Activated CD8-positive, alpha-beta memory T cell treated with anti-CD3 and anti-CD28 coated beads for 36 hours (primary cell): Measurements from ENCODE around the gene DHX15. TPM values are rescaled to one million over a fixed set of nuclear protein-coding genes. Genes with fewer than 3 reads are reported as not detected.

Source experiments
- CTCF ChIA-PET: fragments of 350-600 bp; sonication (Branson Sonifier 250); formaldehyde crosslinking; loops from one replicate; lab custom pipeline; 2021; ENCODE audit warnings: antibody characterized with exemption; lab: Charles Lee
- POLR2A ChIA-PET: fragments of 350-600 bp; sonication (Branson Sonifier 250); formaldehyde crosslinking; loops from one replicate; lab custom pipeline; 2021; ENCODE audit warnings: antibody characterized with exemption; lab: Charles Lee
- total RNA-seq, 2 experiments: library from RNA; stranded (reverse); gene quantifications; one replicate each; pipeline ENCODE4 v1.2.3, GENCODE V29; 2021

The DHX15 gene
- total RNA-seq, 2 experiments from 2014 or later = 222 to 226 TPM

GRCh38 chr4:24557026-24558025 is 27.0 kb downstream of the DHX15 start:
- CTCF ChIA-PET = interaction anchor here (0.7 kb wide), 1 partner anchor 16 kb away, joined by 3 read pairs; no protein-coding TSS in a partner anchor
- POLR2A ChIA-PET = no interaction called here

DNA sequence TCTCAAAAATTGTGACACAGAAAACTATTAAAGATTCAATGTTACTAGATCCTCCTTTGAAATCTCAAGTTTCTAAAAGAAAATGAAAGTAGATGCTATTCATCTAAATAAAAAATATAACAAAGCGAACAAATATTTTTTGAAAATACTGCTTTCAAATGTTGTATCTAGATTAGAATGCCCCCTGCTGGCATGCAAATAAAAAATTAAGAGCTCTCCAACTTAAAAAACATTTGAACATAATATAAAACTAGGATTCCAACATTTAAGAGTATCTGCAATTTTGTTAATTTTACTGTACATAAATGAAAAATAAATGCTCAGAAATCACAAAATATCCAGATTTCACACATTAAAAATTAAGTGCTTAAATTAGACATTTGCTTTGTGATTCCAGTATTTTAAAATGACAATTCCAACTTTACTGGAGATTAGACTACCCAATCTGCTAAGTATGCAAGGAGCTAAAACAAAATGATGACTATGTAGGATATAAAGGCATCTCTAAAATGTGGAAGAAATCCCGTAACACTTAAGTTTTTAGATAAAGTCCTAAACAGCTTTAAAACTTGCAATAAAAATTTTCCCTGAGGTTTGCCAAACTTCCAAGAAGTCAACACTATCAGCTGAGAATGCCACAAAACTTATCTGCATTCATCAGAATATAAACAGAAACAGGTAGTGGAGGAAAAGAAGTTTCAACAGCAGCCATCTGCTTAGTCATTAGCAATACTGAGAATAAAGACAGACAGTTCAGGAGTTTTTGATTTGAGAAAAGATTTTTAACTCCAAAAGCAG is 32.7 kb downstream of the DHX15 start:
- POLR2A ChIA-PET = interaction anchor here (0.5 kb wide), 1 partner anchor 825 kb away, joined by 3 read pairs; the partner anchor contains the start of gene ANAPC4
- CTCF ChIA-PET = no interaction called here

DNA sequence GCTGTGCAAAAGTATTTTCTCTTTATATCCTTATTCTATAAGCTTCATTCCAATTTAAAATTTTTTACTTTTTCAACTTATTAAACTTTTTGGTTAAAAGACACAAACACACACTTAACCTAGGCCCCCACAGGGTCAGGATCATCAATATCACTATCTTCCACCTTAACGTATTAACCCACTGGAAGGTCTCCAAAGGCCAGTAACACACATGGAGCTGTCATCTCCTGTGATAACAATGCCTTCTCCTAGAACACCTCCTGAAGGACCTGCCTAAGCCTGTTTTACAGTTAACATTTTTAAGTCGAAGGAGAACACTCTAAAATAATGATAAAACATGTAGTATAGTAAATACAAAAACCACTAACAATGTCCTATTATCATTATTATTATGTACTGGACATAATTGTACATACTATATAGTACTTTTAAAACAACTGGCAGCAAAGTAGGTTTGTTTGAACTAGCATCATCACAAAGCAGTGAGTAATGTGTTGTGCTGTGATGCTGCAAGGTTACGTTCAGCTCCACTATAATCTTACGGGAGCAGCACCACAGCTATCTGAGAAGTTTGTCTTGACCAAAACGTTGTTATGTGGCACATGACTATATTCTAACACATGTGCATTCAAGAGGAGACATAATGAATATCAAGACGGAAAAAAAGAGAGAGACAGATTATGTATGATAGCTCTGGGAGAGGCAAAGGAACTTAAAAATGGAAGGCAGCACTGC is 33.7 kb downstream of the DHX15 start:
- CTCF ChIA-PET = no interaction called here
- POLR2A ChIA-PET = no interaction called here

DNA sequence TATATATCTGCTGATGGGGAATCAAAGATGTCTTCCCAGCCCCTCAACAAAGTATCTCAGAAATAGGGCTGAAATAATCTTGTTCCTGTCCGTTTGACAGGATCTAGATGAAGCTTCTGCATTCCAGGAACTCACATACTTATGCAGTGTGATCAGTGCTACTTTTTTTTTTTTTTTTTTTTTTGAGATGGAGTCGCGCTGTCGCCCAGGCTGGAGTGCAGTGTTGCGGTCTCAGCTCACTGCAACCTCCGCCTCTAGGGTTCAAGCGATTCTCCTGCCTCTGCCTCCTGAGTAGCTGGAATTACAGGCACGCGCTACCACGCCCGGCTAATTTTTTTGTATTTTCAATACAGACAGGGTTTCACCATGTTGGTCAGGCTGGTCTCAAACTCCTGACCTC is 36.4 kb downstream of the DHX15 start:
- ChIA-PET POLR2A (no interaction called here), CTCF (no interaction called here)

GRCh38 chr4:24544208-24544988 is 40.0 kb downstream of the DHX15 start:
- POLR2A ChIA-PET = no interaction called here
- CTCF ChIA-PET = no interaction called here

DNA sequence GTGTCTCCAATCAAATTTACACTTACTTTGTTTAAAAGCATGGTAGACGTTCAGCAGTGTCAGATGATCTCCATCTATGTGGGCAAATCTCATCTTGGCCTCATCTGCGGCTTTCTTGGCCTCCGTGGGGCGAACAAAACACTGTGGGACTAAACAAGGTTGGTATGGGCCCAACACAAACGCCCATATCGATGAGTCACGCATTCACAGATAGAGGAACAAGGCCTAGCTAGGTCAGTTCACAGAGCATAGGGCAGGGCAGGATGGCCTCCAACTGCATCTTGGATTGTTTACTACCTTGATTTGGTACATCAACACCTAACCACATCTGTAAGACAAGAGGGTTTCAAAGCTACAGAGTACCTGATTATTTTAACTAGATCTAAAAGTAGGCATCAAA is 47.3 kb downstream of the DHX15 start:
- ChIA-PET CTCF (no interaction called here), POLR2A (no interaction called here)

- ChIA-PET CTCF (no interaction called here), POLR2A (no interaction called here)
These were observed 49.0 kb downstream of the DHX15 start for GRCh38 chr4:24535399-24535798.

GRCh38 chr4:24533364-24533763 is 51.0 kb downstream of the DHX15 start:
- ChIA-PET POLR2A (no interaction called here), CTCF (interaction anchor here (1.5 kb wide), 1 partner anchor 23 kb away, joined by 3 read pairs; no protein-coding TSS in a partner anchor)

- ChIA-PET POLR2A (no interaction called here), CTCF (no interaction called here)
These were observed 54.8 kb downstream of the DHX15 start for GRCh38 chr4:24529555-24529954.

DNA sequence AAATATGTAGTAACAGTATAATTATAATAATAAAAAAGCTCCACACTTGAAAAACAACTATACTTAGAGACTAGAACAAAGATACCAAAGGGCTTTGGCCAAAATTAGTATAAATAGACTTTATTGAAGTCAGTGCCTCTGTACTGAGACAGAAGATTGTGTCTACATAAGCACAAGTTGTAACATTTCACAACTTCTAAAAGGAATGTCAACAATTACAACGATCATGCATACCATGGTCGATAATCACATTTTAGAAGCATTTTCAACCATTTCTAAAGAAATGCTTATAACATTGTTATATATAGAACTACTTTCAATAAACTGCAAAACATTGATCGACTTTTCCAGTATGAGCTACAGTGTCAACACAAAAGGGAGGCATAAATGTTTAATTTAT is 57.0 kb downstream of the DHX15 start:
- CTCF ChIA-PET = no interaction called here
- POLR2A ChIA-PET = no interaction called here

DNA sequence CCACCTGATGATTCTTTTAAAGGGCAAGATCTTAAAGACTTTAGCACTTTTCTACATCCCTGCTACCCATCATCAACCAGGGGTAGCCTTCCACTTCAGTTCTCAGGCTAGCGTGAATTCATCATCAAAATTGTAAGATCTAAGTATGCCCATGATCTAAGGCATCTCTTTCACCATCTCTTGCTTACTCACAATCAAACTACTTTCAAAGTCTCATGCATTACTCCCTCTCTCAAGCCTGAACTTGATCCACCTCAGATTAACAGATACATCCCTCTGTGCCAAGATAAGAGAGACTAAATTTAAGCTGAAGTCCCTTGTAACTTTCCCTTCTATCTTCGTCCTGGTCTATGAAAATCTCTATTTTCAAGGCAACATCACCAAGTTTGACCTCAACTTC is 62.8 kb downstream of the DHX15 start:
- ChIA-PET CTCF (no interaction called here), POLR2A (no interaction called here)

DNA sequence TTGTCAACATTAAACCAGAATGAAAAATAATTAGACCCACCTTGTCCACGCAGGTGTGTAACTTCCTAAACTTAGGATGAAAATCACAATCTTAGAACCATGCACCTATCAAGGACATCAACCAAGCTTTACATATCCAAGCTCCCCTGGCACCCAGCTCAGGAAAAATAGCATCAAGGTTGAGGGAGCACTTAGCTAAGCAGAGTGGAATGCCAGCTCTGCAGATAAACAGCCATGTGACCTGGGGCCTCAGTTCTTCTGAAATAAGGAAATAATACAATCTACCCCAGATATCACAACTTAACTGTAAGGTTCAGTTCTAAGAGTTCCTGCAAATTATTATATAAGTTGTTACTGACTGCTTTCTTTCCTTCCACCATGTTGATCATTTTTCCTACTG is 64.7 kb downstream of the DHX15 start:
- ChIA-PET POLR2A (no interaction called here), CTCF (interaction anchor here (1.0 kb wide), 1 partner anchor 9 kb away, joined by 3 read pairs; no protein-coding TSS in a partner anchor)

- ChIA-PET CTCF (no interaction called here), POLR2A (no interaction called here)
These were observed 66.7 kb downstream of the DHX15 start for GRCh38 chr4:24517676-24518075.

DNA sequence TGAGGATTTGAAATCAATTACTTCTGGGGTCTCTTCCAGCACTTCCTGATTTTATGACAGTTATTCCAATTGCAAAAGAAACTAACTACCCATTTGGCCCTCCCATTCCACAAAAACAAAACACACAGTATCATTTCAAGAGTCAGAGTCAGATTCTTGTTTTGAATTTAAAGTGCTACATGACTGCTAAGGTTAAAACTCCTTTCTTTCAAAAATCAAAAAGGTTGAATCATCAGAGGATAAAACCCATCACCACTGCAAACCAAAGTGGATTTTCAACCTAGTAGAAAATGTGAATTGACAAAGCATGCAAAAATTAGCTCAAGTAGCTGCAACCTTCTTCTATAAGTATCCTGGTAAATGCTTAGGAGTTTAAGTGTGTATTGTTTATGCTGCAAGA is 67.4 kb downstream of the DHX15 start:
- POLR2A ChIA-PET = no interaction called here

DNA sequence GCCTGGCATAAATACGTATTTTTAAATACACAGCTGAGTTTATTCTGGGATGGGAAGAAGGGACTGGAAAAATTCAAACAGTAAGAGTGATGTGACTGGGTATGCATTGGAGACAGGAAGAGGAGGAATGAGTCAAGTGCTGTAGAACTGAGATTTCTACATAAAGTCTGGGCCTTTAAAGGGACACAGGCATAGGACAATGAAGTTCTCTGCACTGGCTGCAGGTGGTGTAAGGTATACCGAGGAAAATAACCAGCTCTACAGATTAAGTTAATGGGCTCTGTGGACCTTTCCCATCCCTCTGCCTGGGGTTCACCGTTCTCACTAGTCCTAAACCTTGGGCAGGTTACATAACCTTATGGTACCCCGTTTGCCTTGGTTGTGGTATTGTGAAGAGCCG is 68.7 kb downstream of the DHX15 start:
- CTCF ChIA-PET = no interaction called here
- POLR2A ChIA-PET = no interaction called here

More for the DNA sequence above, 67.4 kb downstream of the DHX15 start:
- CTCF ChIA-PET = no interaction called here

DNA sequence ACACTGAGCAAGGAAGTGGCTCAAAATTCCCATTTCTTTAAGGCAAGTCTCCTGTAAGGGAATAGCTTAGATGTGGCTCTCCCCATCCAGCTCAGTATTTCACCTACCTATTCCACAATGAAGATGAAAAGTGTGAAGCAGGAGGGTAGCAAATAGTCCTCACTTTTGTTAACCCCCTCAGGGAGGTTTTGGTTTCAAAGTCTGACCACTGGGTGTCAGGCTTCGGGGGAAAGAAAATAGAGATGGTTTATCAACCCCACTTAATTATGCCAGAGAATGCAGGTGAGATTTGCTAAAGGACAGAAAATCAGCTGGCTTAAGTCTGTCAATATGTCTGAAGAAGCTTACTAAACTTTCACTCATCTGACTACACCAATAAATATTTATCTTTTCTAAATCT is 69.5 kb downstream of the DHX15 start:
- POLR2A ChIA-PET = no interaction called here
- CTCF ChIA-PET = no interaction called here

- POLR2A ChIA-PET = interaction anchor here (0.7 kb wide), 1 partner anchor 71 kb away, joined by 3 read pairs; the partner anchor contains the start of gene DHX15
These were observed 70.6 kb downstream of the DHX15 start for GRCh38 chr4:24513718-24514117.

DNA sequence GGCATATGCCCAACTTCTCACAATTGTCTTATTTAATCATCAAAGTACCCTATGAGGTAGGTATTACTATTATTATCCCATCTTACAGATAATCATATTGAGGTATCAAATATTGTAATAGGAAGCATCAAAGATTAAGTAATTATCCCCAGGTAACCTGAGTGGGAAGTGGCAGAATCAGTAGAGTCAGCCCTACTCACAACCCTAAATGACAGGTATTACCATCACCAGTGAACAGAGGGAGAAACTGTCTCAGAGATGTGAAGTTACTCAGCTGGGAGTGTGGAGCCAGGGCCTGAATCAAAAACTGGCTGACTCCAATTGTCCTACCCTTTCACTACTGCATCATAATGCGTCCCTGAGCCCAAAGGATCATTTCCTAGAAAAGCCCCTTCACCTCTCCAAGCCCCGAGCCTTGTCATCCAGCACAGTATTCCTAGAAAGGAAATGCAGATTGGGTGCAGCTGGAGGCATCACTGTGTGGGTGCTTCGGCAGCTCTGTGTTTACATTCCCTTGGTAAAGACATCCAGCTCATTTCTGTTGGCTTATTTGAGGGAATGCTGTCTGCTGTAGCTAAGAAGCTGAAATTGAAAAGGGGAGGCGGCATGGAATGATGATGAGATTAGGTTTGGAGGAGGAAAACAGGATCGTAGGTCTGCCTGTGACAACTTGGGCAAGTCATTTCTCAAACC is 72.8 kb downstream of the DHX15 start:
- POLR2A ChIA-PET = no interaction called here
- CTCF ChIA-PET = no interaction called here

More at GRCh38 chr4:24513718-24514117, 70.6 kb downstream of the DHX15 start:
- CTCF ChIA-PET = no interaction called here
